Myocyte (in vitro differentiated cells): Measurements from ENCODE around the gene CFAP69. TPM values are rescaled to one million over a fixed set of nuclear protein-coding genes. Genes with fewer than 3 reads are reported as not detected.
"Not testable (repeated sequence)": the region's sequence is repeated elsewhere in the genome, so short reads cannot be mapped to it uniquely, and the experiment has no call there.

Source experiments
- DNase-seq: peaks from one replicate; pipeline ENCODE4 v3.0.0-alpha.2; 2012; ENCODE audit warnings: low read depth
- total RNA-seq: library from RNA; depleted of rRNA; stranded (reverse); fragments of >200 nt; gene quantifications from 2 replicates; pipeline ENCODE4 v1.2.3, GENCODE V29; 2014

CFAP69 gene
- total RNA-seq, 1 donor from 2014 or later = 2.5 TPM

DNA sequence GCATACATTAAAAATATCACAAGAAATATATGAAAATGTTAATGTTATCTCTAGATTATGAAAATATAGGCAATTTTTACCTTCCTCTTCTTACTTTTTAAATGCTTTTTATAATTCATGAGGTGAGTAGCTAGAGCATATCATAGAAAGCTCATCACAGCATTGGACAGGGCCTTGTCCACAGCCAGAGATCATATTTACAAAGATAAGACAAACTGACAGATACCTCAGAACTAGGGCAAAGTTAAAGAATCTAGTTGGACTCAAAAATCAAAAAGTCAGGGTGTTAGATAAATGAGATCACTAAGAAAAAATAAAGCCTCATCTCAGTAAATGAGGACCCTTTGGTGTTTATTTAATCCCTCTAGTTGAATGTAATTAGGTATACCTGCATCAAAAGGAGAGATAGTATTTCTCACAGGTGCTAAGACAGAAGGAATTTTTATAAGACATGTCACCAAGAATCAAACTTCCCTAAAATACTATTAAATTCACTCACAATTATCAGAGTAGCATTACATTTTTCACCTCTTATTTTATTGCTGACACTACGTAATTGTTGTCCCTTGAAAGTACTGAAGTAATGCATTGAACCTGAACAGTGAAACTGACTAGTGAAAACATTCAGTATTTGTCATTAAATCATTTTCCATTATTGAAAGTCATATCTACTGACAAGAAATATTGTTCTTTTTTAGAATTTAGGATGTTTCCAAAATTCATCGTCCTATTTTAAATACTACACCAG lies 25.6 kb downstream of the CFAP69 start:
- no peak for DNase-seq

DNA sequence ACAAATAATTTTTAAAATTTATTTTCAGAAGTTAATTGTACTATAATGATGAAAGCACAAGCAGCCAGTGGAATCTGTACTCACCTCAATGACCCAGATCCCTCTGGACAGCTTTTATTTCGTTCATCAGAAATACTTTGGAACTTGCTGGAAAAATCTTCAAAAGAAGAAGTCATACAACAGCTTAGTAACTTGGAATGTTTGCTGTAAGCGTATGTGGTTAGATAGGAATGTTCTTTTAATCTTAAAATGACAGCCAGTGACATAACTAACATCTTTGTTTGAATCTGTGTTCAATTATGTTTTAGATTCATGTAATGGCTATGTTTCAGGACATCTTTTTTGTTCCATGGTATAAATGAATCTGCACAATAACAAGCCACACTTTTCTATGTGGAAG lies 26.8 kb downstream of the CFAP69 start:
- peak; percentile 30 for DNase-seq

DNA sequence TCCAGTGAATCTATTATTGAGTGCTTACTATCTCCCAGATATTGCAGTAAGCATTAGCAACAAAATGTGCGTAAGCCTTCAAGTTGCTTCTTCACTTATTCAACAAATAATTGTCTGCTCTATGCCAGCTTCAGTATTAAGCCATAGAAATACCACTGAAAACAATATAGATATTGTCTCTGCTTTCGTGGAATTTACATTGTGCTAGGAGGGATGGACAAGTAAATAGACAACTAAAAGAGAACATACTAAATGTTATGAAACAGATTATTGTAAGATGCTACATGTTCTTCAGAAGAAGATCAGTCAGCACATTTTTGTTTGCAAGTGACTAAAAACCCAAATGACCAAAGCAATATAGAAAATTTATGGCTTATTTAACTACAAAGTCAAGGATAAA lies 27.3 kb downstream of the CFAP69 start:
- no peak for DNase-seq

DNA sequence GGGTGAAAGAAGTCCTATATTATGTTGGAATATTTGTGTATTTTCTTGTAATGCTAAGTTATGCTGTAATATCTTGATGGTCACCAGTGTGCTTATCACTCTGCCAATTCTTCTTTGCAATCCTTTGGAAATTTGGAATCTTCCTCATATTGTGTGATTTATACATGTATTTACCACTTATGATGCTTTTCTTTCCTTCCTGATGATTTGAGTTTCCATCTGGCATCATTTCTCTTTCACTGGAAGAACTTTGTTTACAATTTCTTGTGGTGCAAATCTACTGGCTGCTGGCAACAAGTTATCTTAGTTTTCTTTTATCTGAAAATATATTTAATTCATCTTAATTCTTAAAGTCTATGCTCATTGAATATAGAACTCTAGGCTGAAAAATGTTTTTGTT lies 29.2 kb downstream of the CFAP69 start:
- DNase-seq = no peak

DNA sequence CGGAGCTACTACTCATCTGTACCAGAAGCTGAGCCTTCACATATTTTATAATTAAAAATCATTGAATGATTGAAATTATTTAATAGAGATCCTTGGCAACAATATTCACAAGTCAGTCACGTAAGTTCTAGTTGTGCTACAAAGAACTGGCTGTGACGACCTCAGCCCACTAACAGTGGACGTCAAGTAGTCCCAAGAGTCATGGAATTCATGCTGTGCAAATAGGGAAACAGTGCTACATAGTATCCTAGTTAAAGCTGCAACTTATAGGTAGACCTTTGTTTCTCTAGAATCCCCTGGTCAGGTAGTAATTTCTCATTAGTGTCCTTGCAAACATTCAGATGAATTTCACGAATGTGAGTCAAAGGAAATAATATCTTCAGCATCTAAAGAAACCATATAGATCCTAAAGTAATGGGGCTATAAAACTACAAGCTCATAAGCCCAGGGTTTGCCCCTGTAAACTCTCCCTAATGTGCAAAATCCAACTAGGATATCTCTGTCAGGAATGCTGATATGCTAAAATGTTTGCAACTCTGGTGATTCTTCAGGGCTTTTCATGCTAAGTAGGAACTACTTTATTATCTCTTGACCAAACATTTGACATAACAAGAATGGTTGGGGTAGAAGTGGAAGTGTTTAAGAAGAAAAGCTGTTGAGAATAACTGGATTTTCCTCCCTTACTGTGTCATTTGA lies 31.2 kb downstream of the CFAP69 start:
- DNase-seq = no peak

DNA sequence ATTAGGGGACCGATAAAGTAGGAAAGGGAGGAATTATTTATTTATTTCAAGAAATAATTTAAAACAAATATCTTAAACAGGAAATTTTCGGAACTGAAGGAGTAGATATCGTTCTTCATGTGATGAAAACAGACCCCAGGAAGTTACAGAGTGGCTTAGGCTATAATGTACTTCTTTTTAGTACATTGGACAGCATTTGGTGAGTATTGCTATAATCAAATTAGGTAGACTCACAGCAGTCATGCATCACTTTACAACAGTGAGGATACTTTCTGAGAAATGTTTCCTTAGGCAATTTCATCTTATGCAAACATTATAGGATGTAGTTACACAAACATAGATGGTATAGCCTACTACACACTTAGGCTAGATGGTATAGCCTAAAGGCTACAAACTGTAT lies 43.2 kb downstream of the CFAP69 start:
- DNase-seq = no peak

DNA sequence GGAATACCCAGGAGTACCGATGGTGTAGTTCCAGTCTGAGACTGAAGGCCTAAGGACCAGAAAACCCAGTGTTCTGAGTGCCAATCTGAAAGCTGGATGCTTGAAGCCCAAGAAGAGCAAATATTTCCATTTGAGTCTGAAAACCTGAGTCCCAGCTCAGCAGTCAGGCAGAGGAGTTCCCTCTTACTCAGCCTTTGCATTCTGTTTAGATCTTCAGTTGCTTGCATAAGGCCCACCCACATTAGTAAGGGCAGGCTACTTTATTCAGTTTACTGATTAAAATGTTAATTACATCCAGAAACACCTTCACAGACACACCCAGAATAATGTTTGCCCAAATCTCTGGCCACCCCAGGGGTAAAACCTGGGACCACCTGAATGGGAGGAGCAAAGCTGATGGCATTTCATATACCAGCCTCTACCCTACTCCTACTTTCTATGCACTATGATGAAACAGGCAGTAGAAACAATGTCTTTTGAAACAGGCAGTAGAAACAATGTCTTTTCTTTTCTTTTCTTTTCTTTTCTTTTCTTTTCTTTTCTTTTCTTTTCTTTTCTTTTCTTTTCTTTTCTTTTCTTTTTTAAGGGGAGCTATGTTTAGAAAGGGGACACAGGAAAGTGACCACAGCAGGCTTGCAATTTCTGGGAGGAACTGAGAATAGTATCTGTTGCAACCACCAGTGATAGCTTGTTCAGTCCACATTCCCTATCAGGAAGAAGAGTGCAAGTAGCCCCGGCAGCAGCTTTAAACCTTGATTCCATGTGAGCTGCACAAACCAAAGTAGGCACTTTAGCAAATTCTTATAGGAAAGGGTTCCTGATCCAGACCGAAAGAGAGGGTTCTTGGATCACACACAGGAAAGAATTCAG lies 45.5 kb downstream of the CFAP69 start:
- no peak for DNase-seq

DNA sequence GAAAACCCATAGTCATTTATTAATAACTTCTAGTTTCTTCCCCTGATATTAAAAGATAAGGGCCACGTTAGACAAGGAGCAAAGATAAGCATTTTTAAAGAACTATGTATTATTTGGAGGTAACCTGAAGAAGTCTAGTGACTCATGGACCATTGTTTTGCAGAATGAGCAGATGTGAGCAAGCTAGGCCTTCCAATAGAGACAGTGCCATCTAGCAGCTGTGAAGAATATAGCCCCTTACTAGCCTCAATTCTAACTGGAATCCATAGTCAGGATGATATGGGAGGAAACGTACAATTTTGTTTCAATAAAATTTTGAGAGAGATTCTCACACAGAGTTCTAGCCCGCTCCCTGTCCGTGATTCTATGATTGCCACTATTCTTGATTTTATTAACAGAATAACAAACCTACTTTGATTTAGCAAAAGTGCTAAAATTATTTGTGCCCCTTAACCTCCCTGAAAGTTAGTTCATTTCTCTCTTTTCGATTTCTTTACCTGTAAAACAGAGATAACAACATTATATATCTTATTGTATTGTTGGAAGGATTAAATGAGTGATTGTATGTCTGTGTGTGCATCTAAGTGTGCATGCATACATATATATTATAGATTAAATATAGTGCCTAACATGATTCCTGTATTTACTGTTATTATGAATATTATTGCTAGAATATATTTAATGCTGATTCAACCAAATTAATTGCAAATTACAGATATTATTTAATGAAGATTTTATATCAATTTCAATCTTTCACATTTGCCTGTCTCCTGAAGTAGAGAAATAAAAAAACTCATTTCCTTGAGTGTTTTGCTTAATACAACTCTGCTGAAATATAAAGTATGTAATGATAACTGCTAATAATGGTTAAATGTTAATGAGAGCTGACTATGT lies 53.4 kb downstream of the CFAP69 start:
- peak; percentile 64 for DNase-seq

DNA sequence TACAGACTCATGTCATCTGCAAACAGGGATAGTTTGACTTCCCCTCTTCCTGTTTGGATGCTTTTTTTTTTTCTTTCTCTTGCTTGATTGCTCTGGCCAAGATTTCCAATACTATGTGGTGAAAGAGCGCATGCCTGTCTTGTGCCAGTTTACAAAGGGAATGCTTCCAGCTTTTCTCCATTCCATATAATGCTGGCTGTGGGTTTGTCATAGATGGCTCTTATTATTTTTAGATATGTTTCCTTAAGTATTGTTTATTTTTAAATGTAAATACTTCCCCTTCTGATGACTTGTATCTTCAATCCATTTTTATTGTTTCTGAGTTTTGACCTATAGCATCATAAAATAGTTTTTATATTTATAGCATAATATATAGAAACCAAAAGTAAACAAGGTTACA lies 58.3 kb downstream of the CFAP69 start:
- DNase-seq = no peak

DNA sequence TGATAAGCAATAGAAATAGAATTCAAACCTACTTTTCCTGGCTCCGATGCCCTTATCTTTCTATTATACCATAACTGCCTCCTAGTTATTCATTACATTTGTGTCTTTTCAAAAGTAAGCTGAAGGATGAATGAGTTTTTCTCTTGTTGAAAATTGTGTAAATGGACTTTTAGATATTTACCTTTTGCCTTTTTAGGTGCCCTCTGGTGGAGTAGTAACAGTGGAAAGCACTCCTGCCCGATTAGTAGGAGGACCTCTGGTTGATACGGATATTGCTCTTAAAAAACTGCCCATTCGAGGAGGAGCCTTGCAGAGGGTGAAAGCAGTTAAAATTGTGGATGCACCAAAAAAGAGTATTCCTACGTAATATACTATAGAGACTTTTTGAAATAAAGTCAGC lies 64.9 kb downstream of the CFAP69 start:
- no peak for DNase-seq

DNA sequence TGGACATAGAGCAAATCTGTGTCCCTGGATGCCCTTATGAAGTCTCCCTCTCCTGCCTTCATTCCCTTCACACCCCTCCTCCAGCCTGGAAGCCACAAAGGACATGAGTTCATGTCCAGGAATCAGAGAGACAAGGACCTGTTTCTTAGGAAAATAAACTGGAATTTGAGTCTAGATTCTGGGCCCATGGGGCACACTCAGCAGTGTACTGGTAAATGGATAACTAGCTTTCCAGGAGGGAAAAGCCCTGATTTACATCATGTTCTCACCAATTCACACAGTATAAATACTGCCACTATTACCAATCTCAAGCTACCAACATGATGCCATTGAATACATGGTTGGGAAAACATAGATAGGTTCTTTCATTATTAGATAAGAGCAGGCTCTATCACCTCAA lies 66.2 kb downstream of the CFAP69 start:
- DNase-seq = no peak

DNA sequence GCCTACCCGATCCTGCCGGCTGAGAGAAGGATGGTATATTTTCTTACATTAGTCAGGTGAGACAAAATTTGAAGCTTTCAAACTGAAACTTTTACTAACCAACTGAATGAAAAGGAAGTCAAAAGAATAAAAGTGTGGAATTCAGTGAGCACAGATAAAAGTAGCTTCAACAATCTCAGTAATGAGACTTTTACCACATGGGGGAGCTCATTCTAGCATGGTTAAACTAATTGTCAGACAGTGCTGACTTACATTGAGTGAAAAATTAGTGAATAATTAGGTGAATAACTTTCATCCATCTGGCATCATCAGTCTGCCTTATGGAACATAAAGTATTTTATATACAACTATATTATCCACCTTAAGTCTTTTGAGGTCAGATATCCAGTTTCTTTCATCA lies 67.8 kb downstream of the CFAP69 start:
- DNase-seq = peak; percentile 25

DNA sequence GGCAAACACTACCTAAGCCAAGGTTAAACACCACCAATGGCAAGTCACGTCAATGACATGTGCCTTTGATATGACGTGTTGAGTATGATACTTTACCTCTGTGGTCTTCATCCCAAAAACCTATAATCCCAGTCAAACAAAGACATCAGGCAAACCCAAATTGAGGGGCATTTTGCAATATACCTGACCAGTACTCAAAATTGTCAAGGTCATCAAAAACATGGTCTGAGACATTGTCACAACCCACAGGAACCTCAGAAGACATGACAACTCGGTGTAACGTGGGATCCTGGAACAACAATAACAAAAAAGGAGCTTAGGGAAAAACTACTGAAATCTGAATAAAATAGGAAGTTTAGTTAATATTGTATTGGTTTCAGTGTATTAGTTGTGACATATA lies 68.9 kb downstream of the CFAP69 start:
- no peak for DNase-seq

DNA sequence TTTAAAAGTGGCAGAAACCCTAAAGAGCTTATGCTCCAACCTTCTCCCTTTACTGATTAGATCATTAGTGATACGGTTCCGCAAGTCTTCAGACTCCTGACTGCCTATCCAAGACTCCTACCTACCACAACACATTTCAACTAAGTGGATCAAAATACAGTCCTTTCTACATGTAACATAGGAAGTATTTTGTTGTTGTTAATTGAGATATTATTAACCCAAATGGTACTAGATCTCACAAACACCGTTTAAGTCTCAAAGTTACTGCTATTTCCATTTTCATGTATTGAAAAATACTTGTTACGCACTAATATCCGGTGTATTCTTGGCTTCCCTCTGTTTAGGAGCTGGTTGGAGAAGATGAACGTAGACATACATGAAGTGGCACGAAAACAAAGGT lies 75.0 kb downstream of the CFAP69 start:
- DNase-seq = no peak

DNA sequence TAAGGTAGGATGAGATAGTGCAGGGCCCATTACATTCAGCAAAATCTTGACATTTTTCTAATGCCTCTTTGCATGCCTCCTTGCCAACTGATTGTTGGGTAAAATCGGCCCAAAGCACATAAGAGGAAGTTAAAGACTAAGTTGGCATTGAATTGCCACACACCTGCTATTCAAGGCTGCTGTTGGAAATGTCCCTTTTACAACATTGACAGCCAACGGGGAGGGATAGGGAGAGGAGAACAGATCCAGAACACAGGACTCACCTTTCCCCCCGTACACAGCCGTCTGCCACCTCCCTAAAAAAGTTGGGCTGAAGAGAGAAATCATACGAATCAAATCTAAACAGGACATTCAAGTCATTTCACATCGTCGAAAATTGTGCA lies 75.4 kb downstream of the CFAP69 start:
- no peak for DNase-seq

DNA sequence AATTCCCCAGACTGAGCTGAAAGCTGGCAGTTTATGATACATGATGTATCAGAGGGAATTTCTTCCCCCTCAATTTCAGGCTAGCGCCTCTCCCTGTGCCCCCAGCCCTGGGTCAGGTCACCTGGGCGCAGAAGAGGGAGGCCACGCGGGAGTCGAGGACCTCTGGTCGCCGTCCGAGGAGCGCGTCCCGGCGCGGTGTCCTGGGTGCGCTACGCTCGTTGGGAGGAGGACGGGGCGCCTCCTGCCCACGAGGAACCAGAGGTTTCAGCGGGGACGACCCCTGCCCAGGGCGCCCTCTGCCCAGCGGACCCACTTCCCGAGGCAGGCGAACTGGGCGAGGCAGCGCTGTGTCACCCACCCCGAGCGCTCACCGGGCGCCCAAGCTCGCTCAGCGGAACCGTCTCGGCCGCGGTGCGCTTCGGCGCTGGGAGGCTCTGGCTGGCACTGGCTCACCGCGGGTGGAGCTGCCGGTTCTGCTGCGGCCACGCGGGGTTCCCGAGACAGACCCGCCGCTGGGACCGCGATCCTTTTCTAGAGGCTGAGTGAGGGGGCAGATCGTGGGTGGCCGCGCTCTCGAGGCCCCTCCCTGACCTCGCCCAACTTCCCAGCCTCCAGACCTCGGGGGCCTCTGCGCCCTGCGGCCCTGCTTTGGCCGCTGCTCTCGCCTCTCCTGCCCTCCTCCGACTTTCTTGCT lies 76.0 kb downstream of the CFAP69 start, which contains the start of gene FAM237B:
Gene FAM237B (minus strand): TSS at position 504 of the 694 bp plus-strand sequence. CDS start 1,556 bp downstream, outside the sequence.
- DNase-seq = peak; percentile 22

DNA sequence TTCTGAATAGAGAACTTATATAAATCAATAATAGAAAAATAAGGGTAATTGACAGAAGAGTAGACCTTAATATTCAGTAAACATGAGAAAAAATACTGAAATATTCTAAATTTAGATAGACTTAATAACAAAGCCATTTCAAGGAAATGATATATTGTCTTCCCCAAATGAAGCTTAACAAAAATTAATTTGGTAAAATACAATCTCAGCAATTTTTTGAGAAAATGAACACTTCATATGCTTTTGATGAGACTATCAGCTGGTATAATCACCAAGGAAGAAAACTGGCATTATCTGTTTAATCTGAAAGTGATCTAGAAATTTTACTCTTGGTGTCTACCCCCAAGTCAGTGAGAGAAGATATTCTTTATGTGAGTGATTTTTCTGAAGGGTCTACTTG lies 77.9 kb downstream of the CFAP69 start:
- DNase-seq = no peak

DNA sequence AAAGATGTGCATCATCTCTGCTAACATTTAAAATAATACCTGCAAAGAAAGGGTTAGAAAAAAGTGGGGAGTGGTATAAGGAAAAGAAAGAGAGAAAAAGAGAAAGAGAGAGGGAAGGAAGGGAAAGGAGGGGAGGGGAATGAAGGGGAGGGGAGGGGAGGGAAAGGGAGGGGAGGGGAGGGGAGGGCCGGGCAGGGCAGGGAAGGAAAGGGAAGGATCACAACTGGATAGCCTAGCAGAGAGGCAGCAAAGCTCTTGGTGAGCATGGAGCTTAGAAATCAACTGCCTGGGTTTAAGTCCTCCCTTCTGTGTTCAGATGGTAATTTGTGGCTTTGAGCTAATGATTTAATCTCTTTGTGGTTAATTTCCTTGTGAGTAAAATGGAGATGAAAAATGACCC lies 81.5 kb downstream of the CFAP69 start:
- no peak for DNase-seq

DNA sequence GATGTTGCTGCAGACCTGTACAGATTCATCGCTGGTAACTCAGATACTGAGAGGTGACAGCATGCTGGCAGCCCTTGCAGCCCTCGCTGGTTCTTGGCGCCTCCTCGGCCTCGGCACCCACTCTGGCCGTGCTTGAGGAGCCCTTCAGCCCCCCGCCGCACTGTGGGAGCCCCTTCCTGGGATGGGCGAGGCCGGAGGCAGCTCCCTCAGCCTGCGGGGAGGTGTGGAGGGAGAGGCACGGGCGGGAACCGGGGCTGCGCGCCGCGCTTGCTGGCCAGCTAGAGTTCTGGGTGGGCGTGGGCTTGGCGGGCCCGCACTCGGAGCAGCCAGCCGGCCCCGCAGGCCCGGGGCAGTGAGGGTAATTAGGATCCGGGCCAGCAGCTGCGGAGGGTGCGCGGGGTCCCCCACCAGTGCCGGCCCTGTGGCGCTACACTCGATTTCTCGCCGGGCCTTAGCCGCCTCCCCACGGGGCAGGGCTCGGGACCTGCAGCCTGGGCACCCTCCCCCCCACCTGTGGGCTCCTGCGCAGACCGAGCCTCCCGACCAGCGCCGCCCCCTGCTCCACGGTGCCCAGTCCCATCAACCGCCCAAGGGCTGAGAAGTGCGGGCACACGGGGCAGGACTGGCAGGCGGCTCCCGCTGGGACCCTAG lies 89.3 kb downstream of the CFAP69 start:
- no peak for DNase-seq

DNA sequence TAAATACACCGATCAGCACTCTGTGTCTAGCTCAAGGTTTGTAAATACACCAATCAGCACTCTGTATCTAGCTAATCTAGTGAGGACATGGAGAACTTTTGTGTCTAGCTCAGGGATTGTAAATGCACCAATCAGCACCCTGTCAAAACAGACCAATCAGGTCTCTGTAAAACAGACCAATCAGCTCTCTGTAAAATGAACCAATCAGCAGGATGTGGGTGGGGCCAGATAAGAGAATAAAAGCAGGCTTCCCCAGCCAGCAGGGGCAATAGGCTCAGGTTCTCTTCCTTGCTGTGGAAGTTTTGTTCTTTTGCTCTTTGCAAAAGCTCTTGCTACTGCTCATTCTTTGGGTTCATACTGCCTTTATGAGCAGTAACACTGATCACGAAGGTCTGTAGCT lies 90.0 kb downstream of the CFAP69 start:
- not testable (repeated sequence) for DNase-seq
